K562 (cell line): ENCODE measurements around the gene PGLYRP1. TPM values are rescaled to one million over a fixed set of nuclear protein-coding genes. Genes with fewer than 3 reads are reported as not detected.

Source experiments
- ARHGAP35 ChIP-seq: fragments of 450-650 bp; IDR thresholded peaks from 2 replicates; pipeline ENCODE4 v1.6.1; 2018; ENCODE audit not compliant: partially characterized antibody
- ATF6 ChIP-seq: sonication (generic); formaldehyde crosslinking; IDR thresholded peaks from 2 replicates; pipeline ENCODE4 v1.4.0; 2020; ENCODE audit warnings: mild to moderate bottlenecking, missing genetic modification reagents
- BACH1 ChIP-seq: fragments of 200-800 bp; sonication (Bioruptor generic); IDR thresholded peaks from 2 replicates; pipeline ENCODE4 v1.6.1; 2016; ENCODE audit warnings: missing genetic modification characterization, missing compliant biosample characterization
- C11orf30 ChIP-seq: fragments of 450-650 bp; IDR thresholded peaks from 2 replicates; pipeline ENCODE4 v1.6.1; 2016; ENCODE audit warnings: low read depth, mild to moderate bottlenecking
- CHCHD3 ChIP-seq: fragments of 250-450 bp; sonication (Bioruptor Pico); IDR thresholded peaks from 2 replicates; pipeline ENCODE4 v2.1.2; 2022; ENCODE audit warnings: mild to moderate bottlenecking
- KLF6 ChIP-seq: fragments of 250-450 bp; sonication (Bioruptor Pico); IDR thresholded peaks from 2 replicates; pipeline ENCODE4 v1.4.0; 2020; ENCODE audit warnings: mild to moderate bottlenecking, moderate library complexity, borderline replicate concordance
- NR2F6 ChIP-seq: fragments of 450-650 bp; formaldehyde crosslinking; IDR thresholded peaks from 2 replicates; pipeline ENCODE4 v1.4.0; 2020; ENCODE audit warnings: mild to moderate bottlenecking
- POLR2B ChIP-seq: fragments of 450-650 bp; IDR thresholded peaks from 2 replicates; pipeline ENCODE4 v1.6.1; 2018; ENCODE audit warnings: low read depth; ENCODE audit not compliant: partially characterized antibody
- RBM34 ChIP-seq: fragments of 200-400 bp; formaldehyde crosslinking; IDR thresholded peaks from 2 replicates; pipeline ENCODE4 v1.6.1; 2018; ENCODE audit warnings: low read length, borderline replicate concordance; ENCODE audit not compliant: insufficient read depth
- RFX5 ChIP-seq: IDR thresholded peaks from 2 replicates; pipeline ENCODE4 v1.6.1; 2011; ENCODE audit warnings: low read depth, mild to moderate bottlenecking, improper control_type of control experiment, low read length
- SMARCB1 ChIP-seq: IDR thresholded peaks from 2 replicates; pipeline ENCODE4 v1.6.1; 2011; ENCODE audit warnings: improper control_type of control experiment, low read depth; ENCODE audit not compliant: insufficient read length
- ZFPM2 ChIP-seq: fragments of 250-450 bp; sonication (Bioruptor Pico); IDR thresholded peaks from 2 replicates; pipeline ENCODE4 v1.5.1; 2022; ENCODE audit warnings: mild to moderate bottlenecking
- ZKSCAN1 ChIP-seq: fragments of 150-350 bp; IDR thresholded peaks from 2 replicates; pipeline ENCODE4 v1.6.1; 2016; ENCODE audit warnings: low read depth, low read length
- ZNF133 ChIP-seq: fragments of 250-450 bp; sonication (Bioruptor Pico); IDR thresholded peaks from 2 replicates; pipeline ENCODE4 v1.4.0; 2020; ENCODE audit warnings: mild to moderate bottlenecking
- ZNF584 ChIP-seq: fragments of 200-800 bp; sonication (Bioruptor generic); IDR thresholded peaks from 2 replicates; pipeline ENCODE4 v1.6.1; 2016; ENCODE audit warnings: low read depth, mild to moderate bottlenecking, missing genetic modification characterization, missing compliant biosample characterization
- polyA plus RNA-seq, 8 experiments: library from polyadenylated mRNA; depleted of rRNA in 4 of 8; stranded (reverse) in 5 of 8; unstranded in 3 of 8; fragments of >200 nt; fragmentation: Nextera tagmentation in 2 of 8; fragmentation: Illumina TruSeq in 1 of 8; extraction: Ambion mirVana in 2 of 8; extraction: Trizol in 1 of 8; gene quantifications; 2 replicates each; pipeline versions ENCODE4 v1.2.1 to v1.2.3, GENCODE V29; 2011 to 2014; ENCODE audit warnings: inconsistent platforms in 1 of 8, missing spikeins in 1 of 8
- total RNA-seq, 7 experiments: library from RNA; depleted of rRNA in 6 of 7; stranded (reverse); fragments of >200 nt in 6 of 7; fragmentation: Illumina TruSeq in 2 of 7; extraction: Trizol in 2 of 7; gene quantifications; 2 replicates each; pipeline versions ENCODE4 v1.2.1 to v1.2.3, GENCODE V29; 2011 to 2021; ENCODE audit warnings: low replicate concordance in 1 of 7
- TF ChIP-seq, protein P1 (sequence below), 2 experiments: fragments of 150-350 bp in 1 of 2; IDR thresholded peaks; 2 replicates each; pipeline ENCODE4 v1.6.1; 2012 to 2016; ENCODE audit warnings: low read depth in 2 of 2, low read length in 2 of 2, mild to moderate bottlenecking in 1 of 2, moderate library complexity in 1 of 2
- TF ChIP-seq, protein P2 (sequence below): fragments of 450-650 bp; IDR thresholded peaks from 2 replicates; pipeline ENCODE4 v1.6.1; 2016; ENCODE audit warnings: borderline replicate concordance
- TF ChIP-seq, protein P3 (sequence below): fragments of 450-650 bp; formaldehyde crosslinking; IDR thresholded peaks from 2 replicates; pipeline ENCODE4 v1.4.0; 2020; ENCODE audit warnings: mild to moderate bottlenecking, moderate library complexity

PGLYRP1 gene
- total and polyA plus RNA-seq, 9 of the 15 experiments (the other 6 are each of a cell fraction or from before 2014, with no cell fraction given), result not detected

GRCh38 chr19:45994998-45995714 is 27.7 kb downstream of the PGLYRP1 start, which contains the start of gene CCDC61 (continued):
- TF ChIP-seq, protein P1, sequence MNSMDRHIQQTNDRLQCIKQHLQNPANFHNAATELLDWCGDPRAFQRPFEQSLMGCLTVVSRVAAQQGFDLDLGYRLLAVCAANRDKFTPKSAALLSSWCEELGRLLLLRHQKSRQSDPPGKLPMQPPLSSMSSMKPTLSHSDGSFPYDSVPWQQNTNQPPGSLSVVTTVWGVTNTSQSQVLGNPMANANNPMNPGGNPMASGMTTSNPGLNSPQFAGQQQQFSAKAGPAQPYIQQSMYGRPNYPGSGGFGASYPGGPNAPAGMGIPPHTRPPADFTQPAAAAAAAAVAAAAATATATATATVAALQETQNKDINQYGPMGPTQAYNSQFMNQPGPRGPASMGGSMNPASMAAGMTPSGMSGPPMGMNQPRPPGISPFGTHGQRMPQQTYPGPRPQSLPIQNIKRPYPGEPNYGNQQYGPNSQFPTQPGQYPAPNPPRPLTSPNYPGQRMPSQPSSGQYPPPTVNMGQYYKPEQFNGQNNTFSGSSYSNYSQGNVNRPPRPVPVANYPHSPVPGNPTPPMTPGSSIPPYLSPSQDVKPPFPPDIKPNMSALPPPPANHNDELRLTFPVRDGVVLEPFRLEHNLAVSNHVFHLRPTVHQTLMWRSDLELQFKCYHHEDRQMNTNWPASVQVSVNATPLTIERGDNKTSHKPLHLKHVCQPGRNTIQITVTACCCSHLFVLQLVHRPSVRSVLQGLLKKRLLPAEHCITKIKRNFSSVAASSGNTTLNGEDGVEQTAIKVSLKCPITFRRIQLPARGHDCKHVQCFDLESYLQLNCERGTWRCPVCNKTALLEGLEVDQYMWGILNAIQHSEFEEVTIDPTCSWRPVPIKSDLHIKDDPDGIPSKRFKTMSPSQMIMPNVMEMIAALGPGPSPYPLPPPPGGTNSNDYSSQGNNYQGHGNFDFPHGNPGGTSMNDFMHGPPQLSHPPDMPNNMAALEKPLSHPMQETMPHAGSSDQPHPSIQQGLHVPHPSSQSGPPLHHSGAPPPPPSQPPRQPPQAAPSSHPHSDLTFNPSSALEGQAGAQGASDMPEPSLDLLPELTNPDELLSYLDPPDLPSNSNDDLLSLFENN (IDR thresholded peaks at IDR 0.05; ENCODE audit: low read depth in 2 of 2, low read length in 2 of 2), result 0 out of 4 replicates have a peak, but pooled peaks of 1 of the 2 experiments have one; percentile 19
- TF ChIP-seq, protein P2, sequence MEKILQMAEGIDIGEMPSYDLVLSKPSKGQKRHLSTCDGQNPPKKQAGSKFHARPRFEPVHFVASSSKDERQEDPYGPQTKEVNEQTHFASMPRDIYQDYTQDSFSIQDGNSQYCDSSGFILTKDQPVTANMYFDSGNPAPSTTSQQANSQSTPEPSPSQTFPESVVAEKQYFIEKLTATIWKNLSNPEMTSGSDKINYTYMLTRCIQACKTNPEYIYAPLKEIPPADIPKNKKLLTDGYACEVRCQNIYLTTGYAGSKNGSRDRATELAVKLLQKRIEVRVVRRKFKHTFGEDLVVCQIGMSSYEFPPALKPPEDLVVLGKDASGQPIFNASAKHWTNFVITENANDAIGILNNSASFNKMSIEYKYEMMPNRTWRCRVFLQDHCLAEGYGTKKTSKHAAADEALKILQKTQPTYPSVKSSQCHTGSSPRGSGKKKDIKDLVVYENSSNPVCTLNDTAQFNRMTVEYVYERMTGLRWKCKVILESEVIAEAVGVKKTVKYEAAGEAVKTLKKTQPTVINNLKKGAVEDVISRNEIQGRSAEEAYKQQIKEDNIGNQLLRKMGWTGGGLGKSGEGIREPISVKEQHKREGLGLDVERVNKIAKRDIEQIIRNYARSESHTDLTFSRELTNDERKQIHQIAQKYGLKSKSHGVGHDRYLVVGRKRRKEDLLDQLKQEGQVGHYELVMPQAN, result peak; percentile 89
- TF ChIP-seq ATF6 (CRISPR knock-in tag), result no peak
- no peak for TF ChIP-seq ZNF584 (CRISPR knock-in tag)
- peak; percentile 97 for TF ChIP-seq POLR2B
- no peak for TF ChIP-seq RBM34
- TF ChIP-seq ZNF133, result no peak
- no peak for TF ChIP-seq BACH1
- TF ChIP-seq, protein P3, sequence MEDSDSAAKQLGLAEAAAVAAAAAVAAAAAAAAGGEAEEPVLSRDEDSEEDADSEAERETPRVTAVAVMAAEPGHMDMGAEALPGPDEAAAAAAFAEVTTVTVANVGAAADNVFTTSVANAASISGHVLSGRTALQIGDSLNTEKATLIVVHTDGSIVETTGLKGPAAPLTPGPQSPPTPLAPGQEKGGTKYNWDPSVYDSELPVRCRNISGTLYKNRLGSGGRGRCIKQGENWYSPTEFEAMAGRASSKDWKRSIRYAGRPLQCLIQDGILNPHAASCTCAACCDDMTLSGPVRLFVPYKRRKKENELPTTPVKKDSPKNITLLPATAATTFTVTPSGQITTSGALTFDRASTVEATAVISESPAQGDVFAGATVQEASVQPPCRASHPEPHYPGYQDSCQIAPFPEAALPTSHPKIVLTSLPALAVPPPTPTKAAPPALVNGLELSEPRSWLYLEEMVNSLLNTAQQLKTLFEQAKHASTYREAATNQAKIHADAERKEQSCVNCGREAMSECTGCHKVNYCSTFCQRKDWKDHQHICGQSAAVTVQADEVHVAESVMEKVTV (CRISPR knock-in tag), result 0 out of 2 replicates have a peak, but pooled peaks have one; percentile 16
- TF ChIP-seq ARHGAP35, result peak; percentile 48
- no peak for TF ChIP-seq NR2F6 (CRISPR knock-in tag)
- TF ChIP-seq ZFPM2 (CRISPR knock-in tag), result no peak
- no peak for TF ChIP-seq ZKSCAN1
- 0 out of 2 replicates have a peak, but pooled peaks have one; percentile 28 for TF ChIP-seq KLF6 (CRISPR knock-in tag)
- TF ChIP-seq SMARCB1, result no peak
- no peak for TF ChIP-seq RFX5
- TF ChIP-seq C11orf30, result no peak
- no peak for TF ChIP-seq CHCHD3 (CRISPR knock-in tag)
